C4-2B (cell line): ENCODE measurements around the gene CDC25A.

Experiments
- H3K27ac ChIP-seq: fragments of 450-650 bp; 2 replicates; pipeline ENCODE4 v1.5.1; 2017
- CTCF ChIP-seq: fragments of 450-650 bp; conservative IDR thresholded peaks from 2 replicates; pipeline ENCODE4 v1.5.1; 2017; ENCODE audit warnings: mild to moderate bottlenecking
- ZFX ChIP-seq: fragments of 450-650 bp; IDR thresholded peaks from 2 replicates; pipeline ENCODE4 v1.6.1; 2017

CDC25A gene

GRCh38 chr3:48155122-48155521, 33.1 kb downstream of the CDC25A start:
- no peak overlapping the region for H3K27ac ChIP-seq
- TF ChIP-seq ZFX (no peak), CTCF (no peak)

GRCh38 chr3:48151807-48152427, 36.3 kb downstream of the CDC25A start:
- no peak overlapping the region for H3K27ac ChIP-seq

GRCh38 chr3:48151058-48151806, 37.0 kb downstream of the CDC25A start:
- peak; percentile 87 for TF ChIP-seq CTCF
- TF ChIP-seq ZFX = no peak
- no peak overlapping the region for H3K27ac ChIP-seq

More at GRCh38 chr3:48151807-48152427, 36.3 kb downstream of the CDC25A start:
- TF ChIP-seq CTCF = peak; percentile 38
- TF ChIP-seq ZFX = no peak

GRCh38 chr3:48143992-48144391, 44.2 kb downstream of the CDC25A start:
- no peak for TF ChIP-seq ZFX
- TF ChIP-seq CTCF = no peak
- no peak overlapping the region for H3K27ac ChIP-seq

- H3K27ac ChIP-seq = no peak overlapping the region
- TF ChIP-seq ZFX (no peak), CTCF (no peak)
These were observed 44.6 kb downstream of the CDC25A start for GRCh38 chr3:48143567-48143966.

- no peak overlapping the region for H3K27ac ChIP-seq
- TF ChIP-seq CTCF (no peak), ZFX (no peak)
These were observed 45.8 kb downstream of the CDC25A start for GRCh38 chr3:48142316-48142870.

GRCh38 chr3:48141604-48142137, 46.5 kb downstream of the CDC25A start:
- TF ChIP-seq CTCF = no peak
- TF ChIP-seq ZFX = no peak

More at GRCh38 chr3:48141604-48142137, 46.5 kb downstream of the CDC25A start:
- H3K27ac ChIP-seq = no peak overlapping the region
